HL-60 (cell line): ENCODE data around the gene NRDC. TPM values are rescaled to one million over a fixed set of nuclear protein-coding genes. Genes with fewer than 3 reads are reported as not detected.

Experiments
- DNase-seq, 2 experiments: peaks; one replicate each; pipeline ENCODE4 v3.0.0-alpha.2; 2010 to 2020; ENCODE audit warnings: low read depth in 1 of 2, low spot score in 1 of 2
- H3K27ac ChIP-seq: fragments of 250-450 bp; sonication (Bioruptor Pico); replicated peaks from 2 replicates; pipeline ENCODE4 v1.5.1; 2020; ENCODE audit warnings: mild to moderate bottlenecking, moderate library complexity
- H3K27me3 ChIP-seq: fragments of 250-450 bp; sonication (Bioruptor Pico); 2 replicates; pipeline ENCODE4 v1.5.1; 2021; ENCODE audit warnings: mild to moderate bottlenecking, moderate library complexity; ENCODE audit not compliant: insufficient read depth, poor library complexity, severe bottlenecking
- H3K4me3 ChIP-seq: replicated peaks from 2 replicates; pipeline ENCODE4 v1.5.1; 2011; ENCODE audit warnings: mild to moderate bottlenecking, control low read depth, low read length; ENCODE audit not compliant: insufficient read depth
- GABPA ChIP-seq: IDR thresholded peaks from 2 replicates; pipeline ENCODE4 v1.6.1; 2012; ENCODE audit warnings: low read depth
- POLR2AphosphoS5 ChIP-seq: IDR thresholded peaks from 2 replicates; pipeline ENCODE4 v1.6.1; 2012; ENCODE audit warnings: low read depth
- SPI1 ChIP-seq: IDR thresholded peaks from 2 replicates; pipeline ENCODE4 v1.6.1; 2012; ENCODE audit warnings: low read depth, mild to moderate bottlenecking, borderline replicate concordance
- microRNA-seq: library from miRNA; unstranded; fragments of <30 nt; microRNA quantifications from one replicate; pipeline ENCODE4, GENCODE V29; 2018
- TF ChIP-seq, protein P1 (sequence below): IDR thresholded peaks from 2 replicates; pipeline ENCODE4 v1.6.1; 2012; ENCODE audit warnings: low read depth; ENCODE audit not compliant: insufficient replicate concordance
- TF ChIP-seq, protein P2 (sequence below): IDR thresholded peaks from one replicate; pipeline ENCODE4 v1.5.1; 2011; ENCODE audit warnings: low read length, control low read depth, inconsistent platforms; ENCODE audit not compliant: insufficient read depth

NRDC gene

DNA sequence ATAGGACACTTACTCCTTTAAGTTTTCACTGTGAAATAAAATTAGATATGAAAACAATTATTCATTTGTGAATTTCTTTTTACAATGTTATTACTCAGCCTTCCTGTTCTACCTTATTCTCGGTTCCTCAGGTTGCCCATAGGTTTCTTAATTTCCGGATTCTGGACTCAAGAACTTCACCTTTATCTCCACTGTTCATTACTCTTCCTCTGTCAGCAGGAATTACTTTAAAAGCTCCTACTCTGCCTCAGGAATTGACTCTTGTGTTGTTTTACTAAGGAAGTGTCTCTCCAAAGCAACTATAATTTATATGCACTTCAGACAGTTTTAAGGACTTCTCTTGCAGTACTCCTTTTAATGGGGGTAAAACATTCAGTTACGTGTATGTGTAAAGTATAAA, 137.9 kb downstream of the NRDC start:
- DNase-seq = no peak
- Histone ChIP-seq H3K27me3 (no peaks in the 10 kb centered on the region), H3K27ac (no peak overlapping the region), H3K4me3 (no peak overlapping the region)
- TF ChIP-seq SPI1 (no peak), POLR2AphosphoS5 (no peak), GABPA (no peak)
- TF ChIP-seq, protein P1, sequence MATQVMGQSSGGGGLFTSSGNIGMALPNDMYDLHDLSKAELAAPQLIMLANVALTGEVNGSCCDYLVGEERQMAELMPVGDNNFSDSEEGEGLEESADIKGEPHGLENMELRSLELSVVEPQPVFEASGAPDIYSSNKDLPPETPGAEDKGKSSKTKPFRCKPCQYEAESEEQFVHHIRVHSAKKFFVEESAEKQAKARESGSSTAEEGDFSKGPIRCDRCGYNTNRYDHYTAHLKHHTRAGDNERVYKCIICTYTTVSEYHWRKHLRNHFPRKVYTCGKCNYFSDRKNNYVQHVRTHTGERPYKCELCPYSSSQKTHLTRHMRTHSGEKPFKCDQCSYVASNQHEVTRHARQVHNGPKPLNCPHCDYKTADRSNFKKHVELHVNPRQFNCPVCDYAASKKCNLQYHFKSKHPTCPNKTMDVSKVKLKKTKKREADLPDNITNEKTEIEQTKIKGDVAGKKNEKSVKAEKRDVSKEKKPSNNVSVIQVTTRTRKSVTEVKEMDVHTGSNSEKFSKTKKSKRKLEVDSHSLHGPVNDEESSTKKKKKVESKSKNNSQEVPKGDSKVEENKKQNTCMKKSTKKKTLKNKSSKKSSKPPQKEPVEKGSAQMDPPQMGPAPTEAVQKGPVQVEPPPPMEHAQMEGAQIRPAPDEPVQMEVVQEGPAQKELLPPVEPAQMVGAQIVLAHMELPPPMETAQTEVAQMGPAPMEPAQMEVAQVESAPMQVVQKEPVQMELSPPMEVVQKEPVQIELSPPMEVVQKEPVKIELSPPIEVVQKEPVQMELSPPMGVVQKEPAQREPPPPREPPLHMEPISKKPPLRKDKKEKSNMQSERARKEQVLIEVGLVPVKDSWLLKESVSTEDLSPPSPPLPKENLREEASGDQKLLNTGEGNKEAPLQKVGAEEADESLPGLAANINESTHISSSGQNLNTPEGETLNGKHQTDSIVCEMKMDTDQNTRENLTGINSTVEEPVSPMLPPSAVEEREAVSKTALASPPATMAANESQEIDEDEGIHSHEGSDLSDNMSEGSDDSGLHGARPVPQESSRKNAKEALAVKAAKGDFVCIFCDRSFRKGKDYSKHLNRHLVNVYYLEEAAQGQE = no peak
- TF ChIP-seq, protein P2, sequence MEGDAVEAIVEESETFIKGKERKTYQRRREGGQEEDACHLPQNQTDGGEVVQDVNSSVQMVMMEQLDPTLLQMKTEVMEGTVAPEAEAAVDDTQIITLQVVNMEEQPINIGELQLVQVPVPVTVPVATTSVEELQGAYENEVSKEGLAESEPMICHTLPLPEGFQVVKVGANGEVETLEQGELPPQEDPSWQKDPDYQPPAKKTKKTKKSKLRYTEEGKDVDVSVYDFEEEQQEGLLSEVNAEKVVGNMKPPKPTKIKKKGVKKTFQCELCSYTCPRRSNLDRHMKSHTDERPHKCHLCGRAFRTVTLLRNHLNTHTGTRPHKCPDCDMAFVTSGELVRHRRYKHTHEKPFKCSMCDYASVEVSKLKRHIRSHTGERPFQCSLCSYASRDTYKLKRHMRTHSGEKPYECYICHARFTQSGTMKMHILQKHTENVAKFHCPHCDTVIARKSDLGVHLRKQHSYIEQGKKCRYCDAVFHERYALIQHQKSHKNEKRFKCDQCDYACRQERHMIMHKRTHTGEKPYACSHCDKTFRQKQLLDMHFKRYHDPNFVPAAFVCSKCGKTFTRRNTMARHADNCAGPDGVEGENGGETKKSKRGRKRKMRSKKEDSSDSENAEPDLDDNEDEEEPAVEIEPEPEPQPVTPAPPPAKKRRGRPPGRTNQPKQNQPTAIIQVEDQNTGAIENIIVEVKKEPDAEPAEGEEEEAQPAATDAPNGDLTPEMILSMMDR = no peak

Small RNAs within 50 kb of the gene (microRNA-seq; reads per million reads assigned to microRNA genes)
- not detected for gene MIR761
